OCI-LY1 (cell line): ENCODE data around the gene PUM2.

Experiments
- CTCF ChIP-seq: fragments of 200-600 bp; sonication (generic), shearing (Covaris generic); IDR thresholded peaks from 2 replicates; pipeline ENCODE4 v1.5.1; 2017; ENCODE audit warnings: mild to moderate bottlenecking, antibody characterized with exemption, low read length, moderate library complexity, mixed read lengths
- EZH2 ChIP-seq: fragments of 200-600 bp; sonication (generic), shearing (Covaris generic); IDR thresholded peaks from 2 replicates; pipeline ENCODE4 v1.8.0; 2017; ENCODE audit warnings: borderline replicate concordance, mixed run types, mild to moderate bottlenecking, antibody characterized with exemption, low read length, moderate library complexity, mixed read lengths

GRCh38 chr2:20250436-20250835 lies 100.2 kb downstream of the PUM2 start:
- TF ChIP-seq CTCF (no peak), EZH2 (no peak)
